ENCODE data around the gene MEIOB. TPM values are rescaled to one million over a fixed set of nuclear protein-coding genes. Genes with fewer than 3 reads are reported as not detected.

MEIOB gene
- total RNA-seq, 3 donors from 2014 or later (not counting 1 experiment from before 2014, with no cell fraction given): not detected

GRCh38 chr16:1863681-1864460, 8.1 kb downstream of the MEIOB start:
- Mint-ChIP-seq H3K4me1 (no peaks in the 10 kb centered on the region), H3K27ac (no peak overlapping the region), H3K36me3 (no peaks in the 10 kb centered on the region), H3K4me3 (no peak overlapping the region), H3K9me3 (no peaks in the 10 kb centered on the region), H3K27me3 (ENCODE audit: low read depth in 2 of 2) (peaks cover 23 to 26% of the 10 kb centered on the region in 2 donors)
- Histone ChIP-seq H3K27me3 (ENCODE audit: control insufficient read depth, insufficient read depth, low read length) (peaks cover 5% of the 10 kb centered on the region), H3K36me3 (ENCODE audit: control insufficient read depth, insufficient read depth, low read length) (no peaks in the 10 kb centered on the region), H3K4me3 (ENCODE audit: low read length) (no peak overlapping the region), H3K9me3 (ENCODE audit: control insufficient read depth, insufficient read depth, low read length) (no peaks in the 10 kb centered on the region), H3K4me1 (ENCODE audit: control insufficient read depth, insufficient read depth, low read length) (no peaks in the 10 kb centered on the region), H3K27ac (ENCODE audit: low read length) (no peak overlapping the region)
- intact Hi-C loops (cut with micrococcal nuclease): loop anchor here (2.0 kb wide), 1 partner anchor 65 kb away; no protein-coding TSS in a partner anchor
- ATAC-seq (no peak), DNase-seq (peak in 1 of 2 donors; percentile 70)
- 13% methylated on average over 4 of the region's 4 CpGs for WGBS (ENCODE audit: insufficient coverage)
- peak; percentile 66 for TF ChIP-seq CTCF (IDR thresholded peaks at IDR 0.05)

DNA sequence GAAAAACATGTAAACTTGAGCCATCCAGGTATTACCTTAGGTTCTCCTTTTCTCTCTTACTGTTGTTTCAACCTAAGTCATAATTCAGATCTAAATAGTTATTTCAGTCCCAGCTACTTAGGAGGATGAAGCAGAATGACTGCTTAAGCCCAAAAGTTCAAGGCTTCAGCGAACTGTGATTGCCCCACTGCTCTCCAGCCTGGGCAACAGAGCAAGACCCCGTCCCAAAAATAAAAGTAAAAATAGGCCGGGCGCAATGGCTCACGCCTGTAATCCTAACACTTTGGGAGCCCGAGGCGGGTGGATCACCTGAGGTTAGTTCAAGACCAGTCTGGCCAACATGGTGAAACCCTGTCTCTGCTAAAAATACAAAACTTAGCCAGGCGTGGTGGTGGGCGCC, 9.6 kb downstream of the MEIOB start:
- ATAC-seq: no peak

DNA sequence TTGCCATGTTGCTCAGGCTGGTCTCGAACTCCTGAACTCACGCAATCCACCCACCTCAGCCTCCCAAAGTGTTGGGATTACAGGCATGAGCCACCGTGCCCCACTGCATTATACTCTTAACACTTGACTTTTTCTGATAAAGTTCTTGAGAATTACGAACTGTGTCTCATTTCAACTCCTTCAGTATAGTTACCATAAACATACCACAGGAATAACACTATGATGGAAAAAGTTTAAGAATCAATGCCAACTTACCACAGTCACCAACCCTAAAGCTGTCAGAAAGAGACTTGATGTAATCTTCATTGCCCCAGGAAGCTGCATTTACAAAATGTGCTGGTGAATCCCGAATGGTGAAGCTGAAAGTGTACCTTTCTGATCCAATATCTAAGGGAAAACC, 10.2 kb downstream of the MEIOB start:
- intact Hi-C loops (cut with micrococcal nuclease): no loop called here

More for the DNA sequence above, 9.6 kb downstream of the MEIOB start:
- peaks cover 5% of the 10 kb centered on the region for H3K27me3 ChIP-seq (ENCODE audit: control insufficient read depth, insufficient read depth, low read length)
- H3K4me3 ChIP-seq (ENCODE audit: low read length): no peak overlapping the region
- H3K27me3 Mint-ChIP-seq (ENCODE audit: low read depth in 2 of 2): peaks cover 36 to 37% of the 10 kb centered on the region in 2 donors
- DNase-seq: no peak
- H3K9me3 ChIP-seq (ENCODE audit: control insufficient read depth, insufficient read depth, low read length): no peaks in the 10 kb centered on the region
- no peak overlapping the region for H3K27ac ChIP-seq (ENCODE audit: low read length)
- TF ChIP-seq CTCF (IDR thresholded peaks at IDR 0.05): no peak
- H3K36me3 ChIP-seq (ENCODE audit: control insufficient read depth, insufficient read depth, low read length): no peaks in the 10 kb centered on the region
- no peaks in the 10 kb centered on the region for H3K4me1 Mint-ChIP-seq
- H3K9me3 Mint-ChIP-seq: no peaks in the 10 kb centered on the region
- WGBS (ENCODE audit: insufficient coverage): 85% methylated on average over 9 of the region's 9 CpGs
- H3K27ac Mint-ChIP-seq: no peak overlapping the region
- H3K4me3 Mint-ChIP-seq: no peak overlapping the region
- no peaks in the 10 kb centered on the region for H3K4me1 ChIP-seq (ENCODE audit: control insufficient read depth, insufficient read depth, low read length)
- H3K36me3 Mint-ChIP-seq: no peaks in the 10 kb centered on the region
- intact Hi-C loops (cut with micrococcal nuclease): no loop called here

More for the DNA sequence above, 10.2 kb downstream of the MEIOB start:
- H3K4me1 ChIP-seq (ENCODE audit: control insufficient read depth, insufficient read depth, low read length): no peaks in the 10 kb centered on the region
- Mint-ChIP-seq H3K4me3 (no peak overlapping the region), H3K4me1 (no peaks in the 10 kb centered on the region), H3K36me3 (no peaks in the 10 kb centered on the region), H3K27ac (no peak overlapping the region), H3K27me3 (ENCODE audit: low read depth in 2 of 2) (peaks cover 42 to 44% of the 10 kb centered on the region in 2 donors), H3K9me3 (no peaks in the 10 kb centered on the region)
- no peak for DNase-seq
- H3K27ac ChIP-seq (ENCODE audit: low read length): no peak overlapping the region
- ATAC-seq: no peak
- WGBS (ENCODE audit: insufficient coverage): 82% methylated on average over 5 of the region's 5 CpGs
- H3K9me3 ChIP-seq (ENCODE audit: control insufficient read depth, insufficient read depth, low read length): no peaks in the 10 kb centered on the region
- no peak overlapping the region for H3K4me3 ChIP-seq (ENCODE audit: low read length)
- no peaks in the 10 kb centered on the region for H3K36me3 ChIP-seq (ENCODE audit: control insufficient read depth, insufficient read depth, low read length)
- peaks cover 5% of the 10 kb centered on the region for H3K27me3 ChIP-seq (ENCODE audit: control insufficient read depth, insufficient read depth, low read length)
- no peak for TF ChIP-seq CTCF (IDR thresholded peaks at IDR 0.05)

Measured in natural killer cell (primary cell).